ENCODE results near the gene PKN3. TPM values are rescaled to one million over a fixed set of nuclear protein-coding genes. Genes with fewer than 3 reads are reported as not detected.

Gene PKN3
- total and polyA plus RNA-seq, 2 donors from 2014 or later, result 3.9 to 14.7 TPM

DNA sequence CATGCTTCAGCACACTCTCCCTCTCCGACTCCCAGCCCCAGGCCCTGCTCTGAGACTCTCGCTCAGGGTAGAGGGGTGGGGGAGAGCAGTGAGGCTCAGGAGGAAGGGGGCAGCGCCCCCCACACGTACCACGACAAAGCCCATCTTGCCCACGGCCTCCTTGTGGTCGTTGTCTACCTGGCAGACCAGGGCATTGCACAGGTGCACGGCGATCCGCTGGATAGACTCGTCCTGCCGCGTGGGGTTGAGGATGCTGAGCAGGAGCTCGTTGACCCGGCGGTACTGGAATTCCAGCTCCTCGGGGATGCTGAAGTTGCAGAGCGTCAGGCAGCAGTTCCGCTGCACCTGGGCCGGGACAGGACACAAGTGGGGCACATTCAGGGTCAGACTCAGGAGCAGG lies 40.1 kb downstream of the PKN3 start:
- DNase-seq (no peak), FAIRE-seq (no peak)
- Histone ChIP-seq H3K9ac (ENCODE audit: low read length in 3 of 3) (no peak overlapping the region), H3K27ac (ENCODE audit: low read depth in 2 of 2, low read length in 2 of 2) (no peak overlapping the region), H3K27me3 (ENCODE audit: control insufficient read depth, insufficient read depth, low read length) (no peaks in the 10 kb centered on the region), H3K9me3 (ENCODE audit: control insufficient read depth in 2 of 3, insufficient read depth in 1 of 3, low read length in 3 of 3) (no peaks in the 10 kb centered on the region), H3K4me1 (ENCODE audit: control insufficient read depth in 2 of 3, insufficient read depth in 2 of 3, low read depth in 1 of 3, low read length in 3 of 3) (no peaks in the 10 kb centered on the region), H3K36me3 (ENCODE audit: control insufficient read depth in 2 of 3, insufficient read depth in 3 of 3, low read length in 3 of 3) (peaks cover 0 to 24% (median 11%) of the 10 kb centered on the region in 3 donors), H3K4me3 (ENCODE audit: low read length in 3 of 3) (no peak overlapping the region)
- intact Hi-C loops (cut with DNase I), result no loop called here
- TF ChIP-seq, protein P1, sequence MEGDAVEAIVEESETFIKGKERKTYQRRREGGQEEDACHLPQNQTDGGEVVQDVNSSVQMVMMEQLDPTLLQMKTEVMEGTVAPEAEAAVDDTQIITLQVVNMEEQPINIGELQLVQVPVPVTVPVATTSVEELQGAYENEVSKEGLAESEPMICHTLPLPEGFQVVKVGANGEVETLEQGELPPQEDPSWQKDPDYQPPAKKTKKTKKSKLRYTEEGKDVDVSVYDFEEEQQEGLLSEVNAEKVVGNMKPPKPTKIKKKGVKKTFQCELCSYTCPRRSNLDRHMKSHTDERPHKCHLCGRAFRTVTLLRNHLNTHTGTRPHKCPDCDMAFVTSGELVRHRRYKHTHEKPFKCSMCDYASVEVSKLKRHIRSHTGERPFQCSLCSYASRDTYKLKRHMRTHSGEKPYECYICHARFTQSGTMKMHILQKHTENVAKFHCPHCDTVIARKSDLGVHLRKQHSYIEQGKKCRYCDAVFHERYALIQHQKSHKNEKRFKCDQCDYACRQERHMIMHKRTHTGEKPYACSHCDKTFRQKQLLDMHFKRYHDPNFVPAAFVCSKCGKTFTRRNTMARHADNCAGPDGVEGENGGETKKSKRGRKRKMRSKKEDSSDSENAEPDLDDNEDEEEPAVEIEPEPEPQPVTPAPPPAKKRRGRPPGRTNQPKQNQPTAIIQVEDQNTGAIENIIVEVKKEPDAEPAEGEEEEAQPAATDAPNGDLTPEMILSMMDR (IDR thresholded peaks at IDR 0.05; ENCODE audit: borderline replicate concordance, extremely low read depth, insufficient read depth), result no peak

- H3K27me3 ChIP-seq (ENCODE audit: control insufficient read depth, insufficient read depth, low read length), result no peaks in the 10 kb centered on the region
- H3K4me3 ChIP-seq (ENCODE audit: low read length in 3 of 3), result no peak overlapping the region
- no peaks in the 10 kb centered on the region for H3K9me3 ChIP-seq (ENCODE audit: control insufficient read depth in 2 of 3, insufficient read depth in 1 of 3, low read length in 3 of 3)
- FAIRE-seq (no peak), DNase-seq (no peak)
- intact Hi-C loops (cut with DNase I), result no loop called here
- H3K27ac ChIP-seq (ENCODE audit: low read depth in 2 of 2, low read length in 2 of 2), result no peak overlapping the region
- TF ChIP-seq, protein P1 (IDR thresholded peaks at IDR 0.05; ENCODE audit: borderline replicate concordance, extremely low read depth, insufficient read depth), result no peak
- no peak overlapping the region for H3K9ac ChIP-seq (ENCODE audit: low read length in 3 of 3)
- peaks cover 0 to 24% (median 10%) of the 10 kb centered on the region in 3 donors for H3K36me3 ChIP-seq (ENCODE audit: control insufficient read depth in 2 of 3, insufficient read depth in 3 of 3, low read length in 3 of 3)
- H3K4me1 ChIP-seq (ENCODE audit: control insufficient read depth in 2 of 3, insufficient read depth in 2 of 3, low read depth in 1 of 3, low read length in 3 of 3), result no peaks in the 10 kb centered on the region
These were observed 41.1 kb downstream of the PKN3 start for GRCh38 chr9:128743421-128743820.

- no peak overlapping the region for H3K9ac ChIP-seq (ENCODE audit: low read length in 3 of 3)
- intact Hi-C loops (cut with DNase I), result no loop called here
- H3K4me1 ChIP-seq (ENCODE audit: control insufficient read depth in 2 of 3, insufficient read depth in 2 of 3, low read depth in 1 of 3, low read length in 3 of 3), result no peaks in the 10 kb centered on the region
- no peaks in the 10 kb centered on the region for H3K9me3 ChIP-seq (ENCODE audit: control insufficient read depth in 2 of 3, insufficient read depth in 1 of 3, low read length in 3 of 3)
- H3K27me3 ChIP-seq (ENCODE audit: control insufficient read depth, insufficient read depth, low read length), result no peaks in the 10 kb centered on the region
- H3K27ac ChIP-seq (ENCODE audit: low read depth in 2 of 2, low read length in 2 of 2), result no peak overlapping the region
- TF ChIP-seq, protein P1 (IDR thresholded peaks at IDR 0.05; ENCODE audit: borderline replicate concordance, extremely low read depth, insufficient read depth), result no peak
- FAIRE-seq (no peak), DNase-seq (peak in 1 of 5 donors; percentile 51)
- H3K4me3 ChIP-seq (ENCODE audit: low read length in 3 of 3), result no peak overlapping the region
- peaks cover 0 to 10% (median 9%) of the 10 kb centered on the region in 3 donors for H3K36me3 ChIP-seq (ENCODE audit: control insufficient read depth in 2 of 3, insufficient read depth in 3 of 3, low read length in 3 of 3)
These were observed 44.9 kb downstream of the PKN3 start for GRCh38 chr9:128747241-128747640.
